HCT116 (cell line): ENCODE data around the gene MYLK.

Source experiments
- CTCF ChIP-seq, 3 experiments: fragments of 200-600 bp in 1 of 3; sonication (generic) in 1 of 3; IDR thresholded peaks in 2 of 3; conservative IDR thresholded peaks in 1 of 3; 2 replicates each; pipeline ENCODE4 v1.5.1; 2012 to 2017; ENCODE audit warnings: low read depth in 2 of 3, low read length in 2 of 3, antibody characterized with exemption in 1 of 3, borderline replicate concordance in 1 of 3, control low read depth in 1 of 3, mild to moderate bottlenecking in 1 of 3, mixed read lengths in 1 of 3, mixed run types in 1 of 3, moderate library complexity in 1 of 3; ENCODE audit not compliant: insufficient read depth in 1 of 3
- EGR1 ChIP-seq: IDR thresholded peaks from 2 replicates; pipeline ENCODE4 v1.6.1; 2012; ENCODE audit warnings: low read depth
- JUND ChIP-seq: IDR thresholded peaks from 2 replicates; pipeline ENCODE4 v1.6.1; 2012
- POLR2AphosphoS5 ChIP-seq: IDR thresholded peaks from 2 replicates; pipeline ENCODE4 v1.6.1; 2011; ENCODE audit warnings: mild to moderate bottlenecking, low read depth, low read length, moderate library complexity
- RAD21 ChIP-seq: IDR thresholded peaks from 2 replicates; pipeline ENCODE4 v1.6.1; 2012; ENCODE audit warnings: low read depth, mild to moderate bottlenecking
- TCF7L2 ChIP-seq: IDR thresholded peaks from 2 replicates; pipeline ENCODE4 v1.7.0; 2011; ENCODE audit warnings: borderline replicate concordance, inconsistent platforms; ENCODE audit not compliant: insufficient read depth, insufficient read length; ENCODE audit errors: extremely low read depth

- no peak for TF ChIP-seq EGR1
- TF ChIP-seq CTCF (IDR thresholded peaks at IDR 0.05 in 2 of 3, conservative IDR thresholded peaks at IDR 0.05 in 1 of 3; ENCODE audit: borderline replicate concordance in 1 of 3, insufficient read depth in 1 of 3, low read depth in 2 of 3, low read length in 2 of 3) = no peak
- no peak for TF ChIP-seq TCF7L2
- TF ChIP-seq JUND = no peak
- no peak for TF ChIP-seq RAD21
- TF ChIP-seq POLR2AphosphoS5 = no peak
Measured at GRCh38 chr3:123782488-123782887, 101.6 kb downstream of the MYLK start.
